Liver (tissue), 3 donors: Measurements from ENCODE around the gene PRDM1.

Experiments used
- HNF4G ChIP-seq: IDR thresholded peaks from 2 replicates; pipeline ENCODE4 v1.6.1; 2016; ENCODE audit warnings: antibody characterized with exemption
- JUND ChIP-seq, 2 donors: IDR thresholded peaks; 2 replicates each; pipeline ENCODE4 v1.6.1; 2016; ENCODE audit warnings: antibody characterized with exemption in 2 of 2
- RAD21 ChIP-seq, 2 donors: IDR thresholded peaks; 2 replicates each; pipeline ENCODE4 v1.6.1; 2016; ENCODE audit warnings: antibody characterized with exemption in 2 of 2, mild to moderate bottlenecking in 2 of 2
- SP1 ChIP-seq: IDR thresholded peaks from 2 replicates; pipeline ENCODE4 v1.6.1; 2018; ENCODE audit warnings: antibody characterized with exemption, mild to moderate bottlenecking
- YY1 ChIP-seq: IDR thresholded peaks from 2 replicates; pipeline ENCODE4 v1.6.1; 2016; ENCODE audit warnings: antibody characterized with exemption, mild to moderate bottlenecking
- TF ChIP-seq, protein P1 (sequence below): fragments of 150-350 bp; IDR thresholded peaks from 2 replicates; pipeline ENCODE4 v1.5.1; 2017; ENCODE audit warnings: improper control_type of control experiment, low read depth, low read length; ENCODE audit not compliant: missing input control
- TF ChIP-seq, protein P2 (sequence below): IDR thresholded peaks from 2 replicates; pipeline ENCODE4 v1.6.1; 2016; ENCODE audit warnings: antibody characterized with exemption, mild to moderate bottlenecking
- TF ChIP-seq, protein P3 (sequence below): IDR thresholded peaks from 2 replicates; pipeline ENCODE4 v1.6.1; 2016; ENCODE audit warnings: antibody characterized with exemption
- donor health status: healthy.
- donor health status: healthy.

DNA sequence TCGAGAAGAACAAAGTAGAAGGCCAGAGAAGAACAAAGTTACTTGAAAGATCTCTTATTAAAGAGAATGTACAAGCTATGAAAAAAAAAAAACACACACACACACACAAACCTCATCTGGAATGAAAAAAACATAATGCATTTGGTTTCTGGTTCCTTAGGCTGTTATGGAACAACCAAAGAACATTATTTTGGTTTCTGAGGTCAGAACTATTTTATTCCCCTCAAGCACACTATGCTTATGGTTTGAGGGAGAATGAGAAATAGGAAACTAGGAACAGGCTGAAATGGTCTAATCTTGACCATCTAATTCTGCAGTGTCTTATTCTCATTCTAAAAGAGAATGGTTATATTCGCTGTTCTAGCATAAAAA lies 8.8 kb downstream of the PRDM1 start:
- TF ChIP-seq, protein P1, sequence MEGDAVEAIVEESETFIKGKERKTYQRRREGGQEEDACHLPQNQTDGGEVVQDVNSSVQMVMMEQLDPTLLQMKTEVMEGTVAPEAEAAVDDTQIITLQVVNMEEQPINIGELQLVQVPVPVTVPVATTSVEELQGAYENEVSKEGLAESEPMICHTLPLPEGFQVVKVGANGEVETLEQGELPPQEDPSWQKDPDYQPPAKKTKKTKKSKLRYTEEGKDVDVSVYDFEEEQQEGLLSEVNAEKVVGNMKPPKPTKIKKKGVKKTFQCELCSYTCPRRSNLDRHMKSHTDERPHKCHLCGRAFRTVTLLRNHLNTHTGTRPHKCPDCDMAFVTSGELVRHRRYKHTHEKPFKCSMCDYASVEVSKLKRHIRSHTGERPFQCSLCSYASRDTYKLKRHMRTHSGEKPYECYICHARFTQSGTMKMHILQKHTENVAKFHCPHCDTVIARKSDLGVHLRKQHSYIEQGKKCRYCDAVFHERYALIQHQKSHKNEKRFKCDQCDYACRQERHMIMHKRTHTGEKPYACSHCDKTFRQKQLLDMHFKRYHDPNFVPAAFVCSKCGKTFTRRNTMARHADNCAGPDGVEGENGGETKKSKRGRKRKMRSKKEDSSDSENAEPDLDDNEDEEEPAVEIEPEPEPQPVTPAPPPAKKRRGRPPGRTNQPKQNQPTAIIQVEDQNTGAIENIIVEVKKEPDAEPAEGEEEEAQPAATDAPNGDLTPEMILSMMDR: no peak
- TF ChIP-seq SP1 (no peak), YY1 (no peak), HNF4G (no peak), RAD21 (IDR thresholded peaks at IDR 0.05) (no peak), JUND (IDR thresholded peaks at IDR 0.05) (no peak)
- TF ChIP-seq, protein P2, sequence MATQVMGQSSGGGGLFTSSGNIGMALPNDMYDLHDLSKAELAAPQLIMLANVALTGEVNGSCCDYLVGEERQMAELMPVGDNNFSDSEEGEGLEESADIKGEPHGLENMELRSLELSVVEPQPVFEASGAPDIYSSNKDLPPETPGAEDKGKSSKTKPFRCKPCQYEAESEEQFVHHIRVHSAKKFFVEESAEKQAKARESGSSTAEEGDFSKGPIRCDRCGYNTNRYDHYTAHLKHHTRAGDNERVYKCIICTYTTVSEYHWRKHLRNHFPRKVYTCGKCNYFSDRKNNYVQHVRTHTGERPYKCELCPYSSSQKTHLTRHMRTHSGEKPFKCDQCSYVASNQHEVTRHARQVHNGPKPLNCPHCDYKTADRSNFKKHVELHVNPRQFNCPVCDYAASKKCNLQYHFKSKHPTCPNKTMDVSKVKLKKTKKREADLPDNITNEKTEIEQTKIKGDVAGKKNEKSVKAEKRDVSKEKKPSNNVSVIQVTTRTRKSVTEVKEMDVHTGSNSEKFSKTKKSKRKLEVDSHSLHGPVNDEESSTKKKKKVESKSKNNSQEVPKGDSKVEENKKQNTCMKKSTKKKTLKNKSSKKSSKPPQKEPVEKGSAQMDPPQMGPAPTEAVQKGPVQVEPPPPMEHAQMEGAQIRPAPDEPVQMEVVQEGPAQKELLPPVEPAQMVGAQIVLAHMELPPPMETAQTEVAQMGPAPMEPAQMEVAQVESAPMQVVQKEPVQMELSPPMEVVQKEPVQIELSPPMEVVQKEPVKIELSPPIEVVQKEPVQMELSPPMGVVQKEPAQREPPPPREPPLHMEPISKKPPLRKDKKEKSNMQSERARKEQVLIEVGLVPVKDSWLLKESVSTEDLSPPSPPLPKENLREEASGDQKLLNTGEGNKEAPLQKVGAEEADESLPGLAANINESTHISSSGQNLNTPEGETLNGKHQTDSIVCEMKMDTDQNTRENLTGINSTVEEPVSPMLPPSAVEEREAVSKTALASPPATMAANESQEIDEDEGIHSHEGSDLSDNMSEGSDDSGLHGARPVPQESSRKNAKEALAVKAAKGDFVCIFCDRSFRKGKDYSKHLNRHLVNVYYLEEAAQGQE: no peak
- TF ChIP-seq, protein P3, sequence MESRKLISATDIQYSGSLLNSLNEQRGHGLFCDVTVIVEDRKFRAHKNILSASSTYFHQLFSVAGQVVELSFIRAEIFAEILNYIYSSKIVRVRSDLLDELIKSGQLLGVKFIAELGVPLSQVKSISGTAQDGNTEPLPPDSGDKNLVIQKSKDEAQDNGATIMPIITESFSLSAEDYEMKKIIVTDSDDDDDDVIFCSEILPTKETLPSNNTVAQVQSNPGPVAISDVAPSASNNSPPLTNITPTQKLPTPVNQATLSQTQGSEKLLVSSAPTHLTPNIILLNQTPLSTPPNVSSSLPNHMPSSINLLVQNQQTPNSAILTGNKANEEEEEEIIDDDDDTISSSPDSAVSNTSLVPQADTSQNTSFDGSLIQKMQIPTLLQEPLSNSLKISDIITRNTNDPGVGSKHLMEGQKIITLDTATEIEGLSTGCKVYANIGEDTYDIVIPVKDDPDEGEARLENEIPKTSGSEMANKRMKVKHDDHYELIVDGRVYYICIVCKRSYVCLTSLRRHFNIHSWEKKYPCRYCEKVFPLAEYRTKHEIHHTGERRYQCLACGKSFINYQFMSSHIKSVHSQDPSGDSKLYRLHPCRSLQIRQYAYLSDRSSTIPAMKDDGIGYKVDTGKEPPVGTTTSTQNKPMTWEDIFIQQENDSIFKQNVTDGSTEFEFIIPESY: no peak
